ENCODE data around the gene DUSP16. TPM values are rescaled to one million over a fixed set of nuclear protein-coding genes. Genes with fewer than 3 reads are reported as not detected.

Gene DUSP16
- total and polyA plus RNA-seq, 2 of the 8 experiments (the other 6 are each of a cell fraction or from before 2014, with no cell fraction given): 31.6 to 55.9 TPM

DNA sequence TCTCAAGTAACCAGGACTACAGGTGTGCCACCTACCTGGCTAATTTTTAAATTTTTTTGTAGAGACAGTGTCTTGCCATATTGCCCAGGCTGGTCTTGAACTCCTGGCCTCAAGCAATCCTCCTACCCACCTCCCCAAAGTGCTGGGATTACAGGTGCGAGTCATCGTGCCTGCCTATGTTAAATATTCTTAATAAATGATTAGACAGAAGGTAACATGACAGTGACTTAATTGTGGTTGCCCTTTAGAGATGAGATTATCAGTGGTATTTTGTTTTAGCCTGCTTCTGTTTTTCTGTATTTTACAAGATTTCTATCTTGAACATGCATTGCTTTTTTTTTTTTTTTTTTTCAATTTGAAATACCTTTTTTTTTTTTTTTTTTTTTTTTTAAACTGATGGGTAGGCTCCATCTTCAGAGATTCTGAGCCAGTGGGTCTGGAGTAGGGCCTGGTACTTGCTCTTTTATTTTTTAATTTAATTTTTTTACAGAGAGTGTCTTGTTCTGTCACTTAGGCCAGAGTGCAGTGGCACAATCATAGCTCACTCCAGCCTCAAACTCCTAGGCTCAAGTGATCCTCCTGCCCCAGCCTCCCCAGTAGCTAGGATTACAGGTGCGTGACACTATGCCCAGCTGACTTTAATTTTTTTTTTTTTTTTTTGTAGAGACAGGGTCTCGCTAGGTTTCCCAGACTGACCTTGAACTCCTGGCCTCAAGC lies 117.3 kb downstream of the DUSP16 start (continued):
- TF ChIP-seq MAX (IDR thresholded peaks at IDR 0.05): no peak
- TF ChIP-seq JUND (IDR thresholded peaks at IDR 0.05; ENCODE audit: low read length): no peak
